H1 (cell line): ENCODE data around the gene MATR3. TPM values are rescaled to one million over a fixed set of nuclear protein-coding genes. Genes with fewer than 3 reads are reported as not detected.

Source experiments
- CTCF ChIA-PET: fragments of 300-600 bp; sonication (Branson Sonifier 250); formaldehyde crosslinking; loops from one replicate; lab custom pipeline; 2021; ENCODE audit not compliant: partially characterized antibody; lab: Charles Lee
- POLR2A ChIA-PET: fragments of 300-600 bp; sonication (Branson Sonifier 250); formaldehyde crosslinking; loops from one replicate; lab custom pipeline; 2021; ENCODE audit warnings: inconsistent platforms; ENCODE audit not compliant: partially characterized antibody; lab: Charles Lee
- DNase-seq, 2 experiments: peaks; one replicate each; pipeline versions ENCODE4 v3.0.0 to v3.0.0-alpha.2; 2010 to 2022; ENCODE audit warnings: low spot score in 2 of 2, low read depth in 1 of 2, mixed read lengths in 1 of 2
- FAIRE-seq: peaks from 2 replicates; lab custom pipeline; 2011; peaks lifted over from hg19 to GRCh38; lab: Jason Lieb, UNC
- H2AFZ ChIP-seq: 2 replicates; pipeline ENCODE4 v1.8.1; 2012; ENCODE audit warnings: low read length, inconsistent platforms
- H2AK5ac ChIP-seq: 2 replicates; pipeline ENCODE4 v1.6.1; 2013; ENCODE audit warnings: low read depth, low read length
- H2BK120ac ChIP-seq: replicated peaks from 2 replicates; pipeline ENCODE3; 2013; ENCODE audit warnings: low read depth, low read length, inconsistent platforms
- H2BK12ac ChIP-seq: 2 replicates; pipeline ENCODE4 v1.6.1; 2013; ENCODE audit warnings: low read depth, low read length
- H2BK15ac ChIP-seq: 2 replicates; pipeline ENCODE4 v1.6.1; 2013; ENCODE audit warnings: low read length
- H2BK20ac ChIP-seq: 2 replicates; pipeline ENCODE4 v1.6.1; 2013; ENCODE audit warnings: low read length
- H2BK5ac ChIP-seq: 2 replicates; pipeline ENCODE4 v1.6.1; 2013; ENCODE audit warnings: low read depth, low read length
- H3K14ac ChIP-seq: 2 replicates; pipeline ENCODE4 v1.6.1; 2013; ENCODE audit warnings: inconsistent platforms; ENCODE audit not compliant: insufficient read length
- H3K18ac ChIP-seq: 2 replicates; pipeline ENCODE4 v1.6.1; 2013; ENCODE audit warnings: low read length; ENCODE audit errors: extremely low read depth
- H3K23ac ChIP-seq: 2 replicates; pipeline ENCODE4 v1.6.1; 2013; ENCODE audit warnings: inconsistent platforms; ENCODE audit not compliant: insufficient read length
- H3K23me2 ChIP-seq: 2 replicates; pipeline ENCODE4 v1.6.1; 2013; ENCODE audit warnings: low read depth, low read length
- H3K27ac ChIP-seq: 2 replicates; pipeline ENCODE4 v1.6.1; 2011; ENCODE audit warnings: low read depth, low read length, inconsistent platforms
- H3K27me3 ChIP-seq, 4 experiments: replicated peaks in 1 of 4; 1 replicate in 1 of 4; 2 replicates in 3 of 4; pipeline versions ENCODE4 v1.6.1 to v1.8.1; 2011 to 2013; ENCODE audit warnings: low read length in 3 of 4, mild to moderate bottlenecking in 3 of 4, inconsistent platforms in 2 of 4, mixed read lengths in 2 of 4, moderate library complexity in 1 of 4; ENCODE audit not compliant: control insufficient read depth in 3 of 4, insufficient read depth in 3 of 4; ENCODE audit errors: extremely low read depth in 1 of 4
- H3K36me3 ChIP-seq, 4 experiments: 2 replicates each; pipeline versions ENCODE4 v1.6.1 to v1.8.1; 2011 to 2013; ENCODE audit warnings: mild to moderate bottlenecking in 4 of 4, low read length in 3 of 4, moderate library complexity in 2 of 4, control low read depth in 1 of 4, inconsistent platforms in 1 of 4; ENCODE audit not compliant: insufficient read depth in 4 of 4, control insufficient read depth in 2 of 4
- H3K4ac ChIP-seq: replicated peaks from 2 replicates; pipeline ENCODE3; 2013; ENCODE audit warnings: low read length, low read depth, mixed read lengths, inconsistent platforms; ENCODE audit not compliant: insufficient read length
- H3K4me1 ChIP-seq, 4 experiments: replicated peaks in 1 of 4; 1 replicate in 1 of 4; 2 replicates in 3 of 4; pipeline versions ENCODE4 v1.6.1 to v1.8.1; 2011 to 2013; ENCODE audit warnings: low read length in 3 of 4, inconsistent platforms in 2 of 4, mixed read lengths in 1 of 4; ENCODE audit not compliant: insufficient read depth in 4 of 4, control insufficient read depth in 3 of 4
- H3K4me2 ChIP-seq, 2 experiments: 2 replicates each; pipeline versions ENCODE4 v1.6.1 to v1.8.1; 2011 to 2013; ENCODE audit warnings: low read depth in 2 of 2, low read length in 2 of 2, control low read depth in 1 of 2, inconsistent platforms in 1 of 2, mild to moderate bottlenecking in 1 of 2; ENCODE audit not compliant: insufficient read depth in 1 of 2
- H3K4me3 ChIP-seq, 4 experiments: fragments of 200-600, 300-600 bp in 1 of 4; sonication (generic), shearing (Covaris generic), sonication (Bioruptor Twin) in 1 of 4; 2 replicates each; pipeline versions ENCODE4 v1.5.1 to v1.8.1; 2011 to 2016; ENCODE audit warnings: low read length in 4 of 4, low read depth in 3 of 4, control low read depth in 2 of 4, inconsistent platforms in 2 of 4, mild to moderate bottlenecking in 2 of 4, mixed read lengths in 1 of 4, moderate library complexity in 1 of 4; ENCODE audit not compliant: insufficient read depth in 2 of 4; ENCODE audit errors: extremely low read depth in 1 of 4
- H3K56ac ChIP-seq: replicated peaks from 2 replicates; pipeline ENCODE3; 2013; ENCODE audit warnings: low read depth, mild to moderate bottlenecking, mixed read lengths, low read length, inconsistent platforms; ENCODE audit not compliant: insufficient read length
- H3K79me1 ChIP-seq: 2 replicates; pipeline ENCODE4 v1.6.1; 2013; ENCODE audit warnings: low read depth, low read length, control low read depth
- H3K79me2 ChIP-seq, 2 experiments: 2 replicates each; pipeline versions ENCODE4 v1.6.1 to v1.8.1; 2012 to 2013; ENCODE audit warnings: low read length in 2 of 2, mild to moderate bottlenecking in 2 of 2, inconsistent platforms in 1 of 2; ENCODE audit not compliant: insufficient read depth in 2 of 2, control insufficient read depth in 1 of 2
- H3K9ac ChIP-seq, 4 experiments: replicated peaks in 1 of 4; 1 replicate in 1 of 4; 2 replicates in 3 of 4; pipeline versions ENCODE4 v1.6.1 to v1.8.1; 2011 to 2013; ENCODE audit warnings: low read depth in 3 of 4, low read length in 3 of 4, control low read depth in 2 of 4, mild to moderate bottlenecking in 2 of 4, moderate library complexity in 2 of 4, inconsistent platforms in 1 of 4; ENCODE audit errors: extremely low read depth in 1 of 4
- H3K9me3 ChIP-seq, 2 experiments: 2 replicates each; pipeline versions ENCODE4 v1.6.1 to v1.8.1; 2012 to 2013; ENCODE audit warnings: mild to moderate bottlenecking in 2 of 2, moderate library complexity in 2 of 2, control low read depth in 1 of 2, inconsistent platforms in 1 of 2, low read depth in 1 of 2, low read length in 1 of 2, mixed read lengths in 1 of 2; ENCODE audit not compliant: insufficient read depth in 2 of 2
- H4K20me1 ChIP-seq, 2 experiments: replicated peaks in 1 of 2; 2 replicates each; pipeline versions ENCODE3 to v1.8.1; 2011 to 2013; ENCODE audit warnings: inconsistent platforms in 2 of 2, low read length in 2 of 2, mild to moderate bottlenecking in 1 of 2; ENCODE audit not compliant: insufficient read depth in 2 of 2, control insufficient read depth in 1 of 2
- H4K5ac ChIP-seq: 2 replicates; pipeline ENCODE4 v1.6.1; 2013; ENCODE audit warnings: low read length, low read depth, mixed read lengths, inconsistent platforms; ENCODE audit not compliant: insufficient read length
- H4K8ac ChIP-seq: 2 replicates; pipeline ENCODE4 v1.8.0; 2013; ENCODE audit warnings: mild to moderate bottlenecking, moderate library complexity, low read length, inconsistent platforms; ENCODE audit not compliant: insufficient read depth; ENCODE audit errors: extremely low read depth
- H4K91ac ChIP-seq: replicated peaks from 2 replicates; pipeline ENCODE3; 2013; ENCODE audit warnings: low read length, mixed read lengths, inconsistent platforms; ENCODE audit not compliant: insufficient read length
- CBX5 ChIP-seq: fragments of 300-800, 300-1000 bp; sonication (generic); IDR thresholded peaks from 2 replicates; pipeline ENCODE4 v1.7.1; 2016; ENCODE audit warnings: antibody characterized with exemption, low read length, low read depth
- POLR2A ChIP-seq, 2 experiments: IDR thresholded peaks; 1 replicate in 1 of 2; 2 replicates in 1 of 2; pipeline ENCODE4 v1.6.1; 2011; ENCODE audit warnings: low read depth in 2 of 2, low read length in 2 of 2, mild to moderate bottlenecking in 2 of 2; ENCODE audit errors: control extremely low read depth in 1 of 2
- whole genome bisulfite sequencing, 2 experiments: shearing (Covaris generic) in 1 of 2; methylation state at CpG; one replicate each; pipeline versions ENCODE4 v1.1.6 to v1.1.7; 2013 to 2015; ENCODE audit warnings: low lambda C conversion rate in 2 of 2, mixed read lengths in 2 of 2, inconsistent platforms in 1 of 2, low coverage in 1 of 2, missing lambda C conversion rate in 1 of 2; ENCODE audit not compliant: insufficient replicate concordance in 2 of 2, insufficient coverage in 1 of 2, insufficient read length in 1 of 2; ENCODE audit errors: extremely low coverage in 1 of 2, missing lambda C conversion rate in 1 of 2; 5-methylcytosine and 5-hydroxymethylcytosine counted together
- polyA plus RNA-seq, 7 experiments: library from polyadenylated mRNA; depleted of rRNA in 3 of 7; stranded (reverse) in 5 of 7; unstranded in 2 of 7; fragments of >200 nt in 5 of 7; fragments of 200-250 nt in 2 of 7; gene quantifications; 1 replicate in 5 of 7; 2 replicates in 1 of 7; 4 replicates in 1 of 7; pipeline versions ENCODE4 v1.2.1 to v1.2.3, GENCODE V29; 2011 to 2013; ENCODE audit warnings: missing spikeins in 2 of 7, mixed read lengths in 2 of 7
- total RNA-seq: library from RNA; stranded (reverse); fragmentation: NEBNext Ultra II Directional; extraction: Animal tissue kit (Norgen Biotek cat#: 25700); gene quantifications from 2 replicates; pipeline ENCODE4 v1.2.1, GENCODE V29; 2021

MATR3 gene
- total and polyA plus RNA-seq, 2 of the 8 experiments (the other 6 are each of a cell fraction or from before 2014, with no cell fraction given) = 116 to 389 TPM

- Histone ChIP-seq H3K27ac (peak overlapping the region; percentile 59; the same call in 1 of the 2 replicates), H3K4ac (no peak overlapping the region), H4K20me1 (peaks cover 9 to 22% of the 10 kb centered on the region in 2 experiments), H2BK5ac (no peak overlapping the region), H3K56ac (peak overlapping the region; percentile 32), H3K23ac (no peak overlapping the region), H3K9ac (peak overlapping the region in 3 of 4 experiments; percentile 47 to 96 (median 64); a peak in 6 of 7 replicates), H3K18ac (no peak overlapping the region; the same call in 1 of the 2 replicates), H4K91ac (no peak overlapping the region), H3K4me3 (peak overlapping the region; percentile 69 to 100 (median 82); a peak in 7 of 8 replicates), H4K8ac (no peak overlapping the region), H2BK15ac (no peak overlapping the region), H3K4me2 (peak overlapping the region; percentile 77 to 94), H3K14ac (no peak overlapping the region), H4K5ac (peak overlapping the region; percentile 80), H2BK12ac (no peak overlapping the region), H2AK5ac (no peak overlapping the region), H3K36me3 (peaks cover 26 to 69% (median 54%) of the 10 kb centered on the region in 4 experiments), H2AFZ (no peak overlapping the region), H3K79me2 (peaks cover 4 to 58% of the 10 kb centered on the region in 2 experiments; a peak in 2 of 4 replicates), H3K9me3 (no peaks in the 10 kb centered on the region), H2BK120ac (no peak overlapping the region), H3K27me3 (no peaks in the 10 kb centered on the region), H3K23me2 (peaks cover 12% of the 10 kb centered on the region), H3K79me1 (no peaks in the 10 kb centered on the region), H3K4me1 (peaks cover 17 to 27% (median 22%) of the 10 kb centered on the region in 4 experiments), H2BK20ac (no peak overlapping the region)
- 46% methylated on average over 2 of the region's 2 CpGs; no CpG with 5 or more reads in 1 of the 2 experiments for WGBS, 2 experiments
- DNase-seq (no peak), FAIRE-seq (no peak)
- TF ChIP-seq POLR2A (IDR thresholded peaks at IDR 0.05; ENCODE audit: control extremely low read depth in 1 of 2, low read depth in 2 of 2, low read length in 2 of 2) = 0 out of 3 replicates have a peak, but pooled peaks of 1 of the 2 experiments have one; percentile 5
- TF ChIP-seq CBX5 = no peak
- POLR2A ChIA-PET = interaction anchor here (0.6 to 51.1 kb wide), 32 partner anchors 9 to 812 kb away, joined by 3 to 1766 read pairs (median 4); partner anchors contain the start of genes EGR1, ETF1, HSPA9 and MATR3
- CTCF ChIA-PET = interaction anchor here (0.5 to 1.7 kb wide), 3 partner anchors 11 to 58 kb away, joined by 3 to 4 read pairs (median 4); no protein-coding TSS in a partner anchor
Observed at GRCh38 chr5:139276426-139276825, 17.1 kb upstream of the MATR3 start.
